ENCODE data around the gene LMO3.
A peak's percentile ranks its signal among the peaks of the same experiment; 100 is the strongest.
"Not testable (repeated sequence)": the region's sequence is repeated elsewhere in the genome, so short reads cannot be mapped to it uniquely, and the experiment has no call there.

The LMO3 gene

DNA sequence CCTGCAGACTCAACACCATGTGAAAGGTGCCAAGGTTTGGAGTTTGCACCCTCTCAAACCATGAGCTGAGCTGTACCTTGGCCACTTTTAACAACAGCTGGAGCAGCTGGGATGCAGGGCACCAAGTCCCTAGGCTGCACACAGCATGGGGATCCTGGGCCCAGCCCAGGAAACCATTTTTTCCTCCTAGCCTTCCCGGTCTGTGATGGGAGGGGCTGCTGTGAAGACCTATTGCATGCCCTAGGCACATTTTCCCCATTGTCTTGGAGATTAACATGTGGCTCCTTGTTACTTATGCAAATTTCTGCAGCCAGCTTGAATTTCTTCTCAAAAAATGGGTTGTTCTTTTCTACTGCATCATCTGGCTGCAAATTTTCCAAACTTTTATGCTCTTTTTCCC, 68.3 kb downstream of the LMO3 start:
- DNase-seq: not testable (repeated sequence)

DNA sequence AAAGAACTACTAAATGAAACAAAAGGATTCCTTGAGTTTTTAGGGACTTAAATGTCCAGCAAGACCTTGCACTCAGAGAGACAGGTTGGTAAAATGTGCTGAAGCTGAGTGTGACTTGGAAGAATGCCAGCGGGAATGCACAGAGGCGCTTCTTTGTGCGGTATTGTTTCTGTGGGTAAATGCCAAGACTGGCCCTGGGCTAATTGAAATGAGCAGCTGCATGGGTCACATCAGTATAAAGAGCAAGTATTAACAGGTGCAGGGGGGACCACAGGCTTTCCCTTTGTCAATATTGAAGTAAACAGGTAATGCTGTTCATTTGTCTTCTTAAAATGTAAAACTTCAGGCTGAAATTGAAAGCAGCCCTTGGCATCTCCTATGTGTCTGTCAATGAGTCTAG, 74.3 kb downstream of the LMO3 start:
- DNase-seq: peak; percentile 98

DNA sequence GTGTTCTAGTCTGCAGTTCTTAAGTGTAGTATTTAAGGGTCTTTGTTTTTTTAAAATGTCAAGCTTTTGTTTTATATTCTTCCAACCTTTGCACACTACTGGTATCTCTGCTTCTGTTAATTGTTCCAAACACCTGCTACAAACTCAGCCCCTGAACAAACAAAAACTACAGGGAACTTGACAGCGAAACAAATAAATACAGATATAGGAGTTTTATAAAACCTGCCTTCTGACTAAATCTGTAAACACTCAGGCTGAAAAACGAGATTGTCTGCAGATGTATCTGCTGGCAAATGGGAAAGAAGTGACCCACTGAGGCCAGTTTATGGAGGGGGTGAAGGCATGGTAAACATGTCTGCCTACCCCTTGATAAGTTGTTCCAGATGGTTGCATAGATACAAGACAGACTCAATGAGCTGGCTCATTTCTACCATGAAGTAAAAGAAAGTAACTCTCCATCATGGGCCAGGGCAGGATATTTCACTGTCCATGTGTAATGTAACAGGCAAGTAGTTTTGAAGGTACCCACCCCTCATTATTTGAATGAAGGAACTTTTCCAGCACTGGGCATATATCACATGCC, 75.6 kb downstream of the LMO3 start:
- peak; percentile 80 for DNase-seq

GRCh38 chr12:16526693-16527092, 79.3 kb downstream of the LMO3 start:
- no peak for DNase-seq

GRCh38 chr12:16524378-16524777, 81.6 kb downstream of the LMO3 start:
- peak; percentile 12 for DNase-seq

DNA sequence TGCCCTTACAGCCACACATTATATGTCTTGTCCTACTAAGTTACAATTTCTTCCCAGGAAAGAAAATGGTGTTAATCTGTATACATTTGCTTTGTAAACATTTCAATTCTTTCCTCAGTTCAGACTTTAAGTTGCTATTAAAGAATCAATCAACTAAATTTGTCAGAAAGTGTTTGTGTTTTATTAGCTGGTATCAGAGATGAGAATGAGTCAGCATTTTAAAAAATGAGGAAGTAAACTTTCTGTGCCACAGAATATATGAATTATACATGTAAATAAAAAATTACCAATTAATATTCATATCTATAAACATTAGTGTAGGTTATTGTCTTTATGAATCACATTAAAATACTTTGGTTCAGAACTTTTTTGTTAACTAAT, 82.0 kb downstream of the LMO3 start:
- no peak for DNase-seq

DNA sequence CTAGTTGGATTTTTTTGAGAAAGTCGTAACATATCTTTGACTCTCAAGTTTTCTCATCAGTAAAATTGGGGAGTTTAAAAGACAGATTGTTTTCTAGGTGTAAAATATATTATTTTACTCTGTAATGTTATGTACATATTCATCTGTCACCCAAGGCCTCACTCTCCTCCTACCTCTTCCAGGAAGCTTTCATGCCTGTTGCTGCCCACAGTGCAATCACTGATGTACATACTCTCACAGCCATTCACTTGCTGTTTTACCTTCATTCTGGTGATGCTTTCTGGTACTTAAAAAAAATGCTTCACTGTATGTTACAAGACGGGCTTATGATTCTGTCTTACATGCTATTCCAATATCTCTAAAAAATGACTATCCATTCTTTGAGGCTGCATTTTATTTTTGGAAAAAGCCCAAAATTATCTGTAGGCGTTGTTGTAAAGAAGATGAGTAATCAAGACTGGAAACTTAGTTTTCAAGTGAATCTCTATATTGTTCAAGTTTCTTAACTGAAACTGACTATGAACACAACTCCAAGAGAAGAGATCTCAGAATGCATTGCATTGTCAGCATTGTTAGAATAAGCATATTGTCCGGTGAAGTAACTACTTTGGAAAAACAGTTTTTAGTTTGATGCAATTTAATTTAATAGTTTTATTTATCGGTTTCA, 82.5 kb downstream of the LMO3 start:
- DNase-seq: no peak

- DNase-seq: no peak
Measured at GRCh38 chr12:16520328-16520727, 85.6 kb downstream of the LMO3 start.

GRCh38 chr12:16515666-16516065, 90.3 kb downstream of the LMO3 start:
- DNase-seq: no peak

DNA sequence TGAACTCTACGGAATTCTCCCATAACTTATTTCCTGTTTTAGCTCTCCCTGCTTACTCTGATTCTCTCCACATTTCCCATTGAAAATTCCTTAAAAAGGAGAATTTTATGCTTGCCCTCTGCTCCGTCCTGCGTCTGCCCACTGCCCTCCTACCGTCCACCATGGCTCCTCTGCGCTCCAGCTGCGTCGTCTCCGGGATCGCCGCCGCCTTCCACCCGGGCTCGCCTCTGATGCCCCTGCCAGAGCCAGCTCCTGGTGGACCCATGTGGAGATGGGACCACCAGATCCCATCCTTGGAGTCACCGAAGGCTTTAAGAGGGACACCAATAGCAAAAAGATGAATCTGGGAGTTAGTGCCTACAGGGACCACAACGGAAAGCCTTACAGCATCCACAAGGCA, 92.7 kb downstream of the LMO3 start:
- no peak for DNase-seq

DNA sequence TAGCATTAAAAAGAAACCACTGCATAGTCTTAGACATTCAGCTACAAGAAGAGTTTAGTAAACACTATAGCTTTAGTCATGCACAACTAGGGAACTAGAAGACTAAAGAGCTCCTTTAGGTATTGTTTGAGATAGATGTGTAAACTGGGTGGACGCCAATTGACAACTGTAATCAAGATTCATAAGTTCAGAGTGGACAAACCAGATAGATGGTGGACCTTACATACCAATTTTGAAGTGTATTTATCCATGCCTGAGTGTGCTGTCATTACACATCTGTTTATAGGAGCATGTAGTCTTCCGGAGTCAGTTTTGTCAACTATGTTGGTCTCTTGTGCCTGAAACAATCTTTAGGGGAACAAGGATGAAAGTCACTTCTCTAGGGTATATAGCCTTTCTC, 96.6 kb downstream of the LMO3 start:
- DNase-seq: peak; percentile 33

- DNase-seq: no peak
Measured at GRCh38 chr12:16506394-16506793, 99.6 kb downstream of the LMO3 start.

GRCh38 chr12:16504200-16504599, 101.8 kb downstream of the LMO3 start:
- no peak for DNase-seq

DNA sequence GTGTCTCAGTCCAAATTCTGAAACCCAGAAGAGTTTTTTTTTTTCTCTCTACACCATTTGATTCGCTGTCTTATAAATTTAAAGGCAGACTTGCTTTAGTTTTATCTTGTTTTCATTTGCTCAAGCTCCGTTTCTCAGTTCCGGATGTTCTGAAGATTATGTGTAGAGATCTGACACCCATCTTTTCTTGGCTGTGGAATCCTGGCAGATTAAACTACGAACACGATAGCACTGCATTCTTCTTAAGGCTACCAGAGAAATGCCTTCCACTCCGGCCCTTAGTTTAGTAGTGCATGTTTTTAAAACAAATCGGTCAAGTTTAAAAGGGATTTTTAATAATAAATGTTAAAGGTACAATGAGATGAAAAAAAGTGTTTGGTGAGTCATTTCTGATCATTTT, 106.4 kb downstream of the LMO3 start:
- DNase-seq: no peak

Measured in DMS79 treated with DMSO at 0.1 percent for 48 hours (cell line).